Mesenchymal stem cell (in vitro differentiated cells and primary cell): Measurements from ENCODE around the gene G6PC1.
"Not testable (repeated sequence)": the region's sequence is repeated elsewhere in the genome, so short reads cannot be mapped to it uniquely, and the experiment has no call there.

Source experiments
- DNase-seq: peaks from one replicate; pipeline ENCODE4 v3.0.0-alpha.2; 2013
- H2AFZ ChIP-seq: one replicate; pipeline ENCODE4 v1.6.1; 2013; ENCODE audit warnings: low read depth, mild to moderate bottlenecking, control low read depth, inconsistent platforms, low read length, moderate library complexity
- H2AK5ac ChIP-seq: 2 replicates; pipeline ENCODE4 v1.6.1; 2013; ENCODE audit warnings: low read length, moderate library complexity, mild to moderate bottlenecking, inconsistent platforms; ENCODE audit not compliant: severe bottlenecking
- H2BK120ac ChIP-seq: one replicate; pipeline ENCODE4 v1.6.1; 2013; ENCODE audit warnings: low read depth, mild to moderate bottlenecking, inconsistent platforms, low read length, moderate library complexity
- H2BK12ac ChIP-seq, 2 experiments: one replicate each; pipeline ENCODE4 v1.6.1; 2013; ENCODE audit warnings: inconsistent platforms in 2 of 2, low read length in 2 of 2, mild to moderate bottlenecking in 2 of 2, moderate library complexity in 2 of 2, control low read depth in 1 of 2
- H2BK15ac ChIP-seq: one replicate; pipeline ENCODE4 v1.6.1; 2013; ENCODE audit warnings: mild to moderate bottlenecking, low read depth, inconsistent platforms; ENCODE audit not compliant: poor library complexity, severe bottlenecking
- H2BK5ac ChIP-seq: 2 replicates; pipeline ENCODE4 v1.6.1; 2013; ENCODE audit warnings: low read depth, mild to moderate bottlenecking, low read length, control low read depth, inconsistent platforms; ENCODE audit not compliant: poor library complexity, severe bottlenecking
- H3K14ac ChIP-seq, 2 experiments: one replicate each; pipeline ENCODE4 v1.6.1; 2013; ENCODE audit warnings: inconsistent platforms in 2 of 2, low read length in 2 of 2, control low read depth in 1 of 2, mild to moderate bottlenecking in 1 of 2, moderate library complexity in 1 of 2
- H3K18ac ChIP-seq, 2 experiments: one replicate each; pipeline ENCODE4 v1.6.1; 2013; ENCODE audit warnings: inconsistent platforms in 2 of 2, low read length in 2 of 2, control low read depth in 1 of 2, low read depth in 1 of 2, mild to moderate bottlenecking in 1 of 2
- H3K23ac ChIP-seq, 2 experiments: one replicate each; pipeline ENCODE4 v1.6.1; 2013; ENCODE audit warnings: inconsistent platforms in 2 of 2, low read length in 2 of 2, mild to moderate bottlenecking in 2 of 2, moderate library complexity in 2 of 2, control low read depth in 1 of 2
- H3K27ac ChIP-seq: 2 replicates; pipeline ENCODE4 v1.5.1; 2013; ENCODE audit warnings: mild to moderate bottlenecking, moderate library complexity, low read length, control low read depth, inconsistent platforms; ENCODE audit not compliant: poor library complexity, severe bottlenecking
- H3K27me3 ChIP-seq, 2 experiments: 2 replicates each; pipeline versions ENCODE4 v1.6.1 to v1.7.0; 2013; ENCODE audit warnings: low read length in 2 of 2, mild to moderate bottlenecking in 2 of 2, moderate library complexity in 2 of 2, control low read depth in 1 of 2, inconsistent platforms in 1 of 2; ENCODE audit not compliant: control insufficient read depth in 1 of 2, insufficient read depth in 1 of 2
- H3K36me3 ChIP-seq, 2 experiments: 2 replicates each; pipeline versions ENCODE4 v1.6.1 to v1.7.0; 2013; ENCODE audit warnings: low read length in 2 of 2, control low read depth in 1 of 2, inconsistent platforms in 1 of 2, low read depth in 1 of 2, mild to moderate bottlenecking in 1 of 2; ENCODE audit not compliant: insufficient read depth in 2 of 2, control insufficient read depth in 1 of 2
- H3K4ac ChIP-seq, 2 experiments: one replicate each; pipeline ENCODE4 v1.6.1; 2013; ENCODE audit warnings: inconsistent platforms in 2 of 2, low read length in 2 of 2, mild to moderate bottlenecking in 2 of 2, moderate library complexity in 2 of 2, control low read depth in 1 of 2, low read depth in 1 of 2
- H3K4me1 ChIP-seq: 2 replicates; pipeline ENCODE4 v1.6.1; 2013; ENCODE audit warnings: low read depth, low read length, control low read depth; ENCODE audit not compliant: control insufficient read depth, insufficient read depth
- H3K4me2 ChIP-seq: 2 replicates; pipeline ENCODE4 v1.6.1; 2013; ENCODE audit warnings: low read length, mild to moderate bottlenecking, inconsistent platforms; ENCODE audit not compliant: poor library complexity, severe bottlenecking
- H3K4me3 ChIP-seq, 2 experiments: 2 replicates each; pipeline versions ENCODE4 v1.5.1 to v1.7.0; 2013; ENCODE audit warnings: low read length in 2 of 2, mild to moderate bottlenecking in 2 of 2, control low read depth in 1 of 2, low read depth in 1 of 2; ENCODE audit not compliant: insufficient read depth in 1 of 2
- H3K79me1 ChIP-seq: replicated peaks from 2 replicates; pipeline ENCODE4 v1.6.1; 2013; ENCODE audit warnings: mild to moderate bottlenecking, control low read depth, low read length, inconsistent platforms; ENCODE audit not compliant: poor library complexity, severe bottlenecking
- H3K9ac ChIP-seq: 2 replicates; pipeline ENCODE4 v1.7.0; 2013; ENCODE audit warnings: mild to moderate bottlenecking, low read length, moderate library complexity
- H3K9me3 ChIP-seq: 2 replicates; pipeline ENCODE4 v1.7.0; 2013; ENCODE audit warnings: mild to moderate bottlenecking, low read length; ENCODE audit not compliant: control insufficient read depth
- H4K8ac ChIP-seq: one replicate; pipeline ENCODE4 v1.6.1; 2013; ENCODE audit warnings: inconsistent platforms, mild to moderate bottlenecking, low read length, moderate library complexity
- H4K91ac ChIP-seq: one replicate; pipeline ENCODE4 v1.6.1; 2013; ENCODE audit warnings: mild to moderate bottlenecking, low read length, inconsistent platforms
- WGBS: methylation state at CpG from one replicate; pipeline ENCODE4 v1.1.7; 2013; ENCODE audit warnings: mixed read lengths; 5-methylcytosine and 5-hydroxymethylcytosine counted together

Gene G6PC1

DNA sequence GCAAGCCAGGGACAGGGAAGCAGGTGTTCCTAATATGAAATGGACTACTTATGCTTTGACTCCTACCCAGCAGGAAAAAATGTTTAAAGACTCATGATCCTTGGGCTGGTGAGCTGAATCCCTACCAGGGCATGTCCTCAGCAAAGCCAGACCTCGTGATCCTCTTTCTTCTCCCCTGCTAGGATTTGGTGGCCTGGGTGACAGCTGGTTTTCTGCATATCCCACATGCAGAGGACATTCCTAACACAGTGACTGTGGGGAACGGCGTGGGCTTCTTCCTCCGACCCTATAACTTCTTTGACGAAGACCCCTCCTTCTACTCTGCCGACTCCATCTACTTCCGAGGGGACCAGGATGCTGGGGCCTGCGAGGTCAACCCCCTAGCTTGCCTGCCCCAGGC lies 44.5 kb upstream of the G6PC1 start:
- H3K18ac ChIP-seq, H3K79me1 ChIP-seq, H3K4me1 ChIP-seq, DNase-seq, H2AFZ ChIP-seq, H4K91ac ChIP-seq, H2AK5ac ChIP-seq, H3K36me3 ChIP-seq, H3K4ac ChIP-seq, H3K9me3 ChIP-seq, H3K9ac ChIP-seq, H3K27ac ChIP-seq, H2BK12ac ChIP-seq, H3K4me3 ChIP-seq, H2BK5ac ChIP-seq, H2BK120ac ChIP-seq, H2BK15ac ChIP-seq, H4K8ac ChIP-seq, H3K14ac ChIP-seq, H3K23ac ChIP-seq, H3K4me2 ChIP-seq: not testable (repeated sequence)
- peaks cover 9 to 15% of the 10 kb centered on the region in 2 experiments for H3K27me3 ChIP-seq
- WGBS = 70% methylated on average over 1 of the region's 8 CpGs

DNA sequence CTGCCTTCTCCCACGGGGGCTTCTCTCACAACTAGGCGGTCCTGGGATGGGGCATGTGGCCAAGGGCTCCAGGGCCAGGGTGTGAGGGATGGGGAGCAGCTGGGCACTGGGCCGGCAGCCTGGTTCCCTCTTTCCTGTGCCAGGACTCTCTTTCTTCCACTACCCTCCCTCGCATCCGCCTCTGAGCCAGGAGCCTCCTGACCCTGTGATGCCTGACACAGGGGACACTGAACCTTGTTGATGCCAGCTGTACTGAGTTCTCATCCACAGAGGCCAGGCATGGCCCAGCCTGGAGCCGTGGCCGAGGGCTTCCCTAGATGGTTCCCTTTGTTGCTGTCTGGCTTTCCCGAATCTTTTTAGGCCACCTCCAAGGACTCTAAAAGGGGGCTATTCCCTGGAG lies 44.1 kb upstream of the G6PC1 start:
- H3K9ac ChIP-seq, DNase-seq, H3K27ac ChIP-seq, H3K4ac ChIP-seq, H3K4me3 ChIP-seq, H3K36me3 ChIP-seq, H3K18ac ChIP-seq, H4K91ac ChIP-seq, H3K14ac ChIP-seq, H2BK12ac ChIP-seq, H2AFZ ChIP-seq, H2AK5ac ChIP-seq, H2BK5ac ChIP-seq, H2BK15ac ChIP-seq, H3K9me3 ChIP-seq, H3K79me1 ChIP-seq, H4K8ac ChIP-seq, H2BK120ac ChIP-seq, H3K23ac ChIP-seq, H3K4me2 ChIP-seq, H3K4me1 ChIP-seq: not testable (repeated sequence)
- WGBS = 91% methylated on average over 5 of the region's 8 CpGs
- H3K27me3 ChIP-seq = peaks cover 9 to 11% of the 10 kb centered on the region in 2 experiments

DNA sequence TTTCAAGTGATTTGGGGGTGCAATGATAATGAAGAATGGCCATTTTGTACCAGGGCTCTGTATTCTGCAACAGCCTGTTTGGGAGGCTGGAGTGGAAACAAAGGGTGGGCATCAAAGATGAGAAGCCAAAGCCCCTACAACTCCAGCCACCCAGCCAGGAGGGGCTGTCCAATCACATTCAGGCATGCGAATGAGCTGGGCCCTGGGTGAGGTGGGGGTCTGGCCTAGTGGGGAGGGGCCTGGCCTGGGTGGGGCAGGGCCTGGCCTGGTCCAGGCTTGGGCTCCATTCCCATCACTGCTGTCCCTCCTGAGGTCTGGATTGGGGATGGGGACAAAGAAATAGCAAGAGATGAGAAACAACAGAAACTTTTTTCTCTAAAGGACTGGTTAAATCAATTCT lies 43.2 kb upstream of the G6PC1 start:
- H4K8ac ChIP-seq = no peak overlapping the region
- no peak overlapping the region for H3K4ac ChIP-seq
- H3K9ac ChIP-seq = no peak overlapping the region
- no peak overlapping the region for H3K4me2 ChIP-seq
- peaks cover 9 to 11% of the 10 kb centered on the region in 2 experiments for H3K27me3 ChIP-seq
- no peak overlapping the region for H4K91ac ChIP-seq
- no peak overlapping the region for H3K18ac ChIP-seq
- no peaks in the 10 kb centered on the region for H3K79me1 ChIP-seq
- H3K23ac ChIP-seq = peak overlapping the region in 1 of 2 experiments; percentile 6
- no peaks in the 10 kb centered on the region for H3K36me3 ChIP-seq
- no peak overlapping the region for H2AK5ac ChIP-seq
- no peak for DNase-seq
- no peak overlapping the region for H3K27ac ChIP-seq
- H2BK5ac ChIP-seq = no peak overlapping the region
- no peak overlapping the region for H2BK120ac ChIP-seq
- H2BK12ac ChIP-seq = no peak overlapping the region
- no peak overlapping the region for H3K14ac ChIP-seq
- H2BK15ac ChIP-seq = no peak overlapping the region
- no peaks in the 10 kb centered on the region for H3K4me1 ChIP-seq
- no peaks in the 10 kb centered on the region for H3K9me3 ChIP-seq
- H3K4me3 ChIP-seq = no peak overlapping the region
- WGBS = 82% methylated on average over 1 of the region's 1 CpG
- no peak overlapping the region for H2AFZ ChIP-seq

DNA sequence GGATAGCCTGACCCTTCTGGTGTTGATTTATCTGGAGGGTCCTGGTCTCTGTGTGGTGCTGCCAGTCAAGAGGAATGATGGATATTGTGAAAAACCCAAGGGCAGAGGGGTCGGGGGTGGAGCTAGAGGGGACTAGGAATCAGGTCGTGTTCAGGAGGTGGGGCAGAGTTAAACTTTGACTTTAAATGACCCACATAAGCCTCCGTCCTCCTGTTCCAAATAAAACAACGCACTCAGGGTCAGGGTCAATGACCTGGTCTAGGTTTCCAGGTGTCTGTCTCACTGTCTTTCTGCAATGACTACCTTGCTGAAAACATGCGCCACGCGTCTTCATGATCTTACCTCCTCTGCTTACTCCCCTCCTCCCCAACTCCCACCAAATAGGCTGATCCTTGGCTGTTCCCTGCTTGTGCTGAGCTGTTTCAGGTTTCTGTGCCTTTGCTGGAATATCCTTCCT lies 34.9 kb upstream of the G6PC1 start:
- Histone ChIP-seq H3K27ac (no peak overlapping the region), H2BK12ac (no peak overlapping the region), H3K4ac (no peak overlapping the region), H4K91ac (no peak overlapping the region), H4K8ac (no peak overlapping the region), H3K27me3 (peaks cover 0 to 16% of the 10 kb centered on the region in 2 experiments), H3K18ac (no peak overlapping the region), H3K14ac (peak overlapping the region in 1 of 2 experiments; percentile 7), H3K79me1 (no peaks in the 10 kb centered on the region), H2BK5ac (no peak overlapping the region), H3K9me3 (peaks cover 4% of the 10 kb centered on the region), H3K4me1 (peaks cover 6% of the 10 kb centered on the region), H2AK5ac (no peak overlapping the region), H3K4me3 (no peak overlapping the region), H2AFZ (no peak overlapping the region), H2BK120ac (no peak overlapping the region), H3K4me2 (no peak overlapping the region), H3K9ac (no peak overlapping the region), H2BK15ac (no peak overlapping the region), H3K23ac (no peak overlapping the region), H3K36me3 (no peaks in the 10 kb centered on the region)
- DNase-seq = no peak
- WGBS = 70% methylated on average over 7 of the region's 7 CpGs
